Measurements from ENCODE around the gene IFNA6.

IFNA6 gene

DNA sequence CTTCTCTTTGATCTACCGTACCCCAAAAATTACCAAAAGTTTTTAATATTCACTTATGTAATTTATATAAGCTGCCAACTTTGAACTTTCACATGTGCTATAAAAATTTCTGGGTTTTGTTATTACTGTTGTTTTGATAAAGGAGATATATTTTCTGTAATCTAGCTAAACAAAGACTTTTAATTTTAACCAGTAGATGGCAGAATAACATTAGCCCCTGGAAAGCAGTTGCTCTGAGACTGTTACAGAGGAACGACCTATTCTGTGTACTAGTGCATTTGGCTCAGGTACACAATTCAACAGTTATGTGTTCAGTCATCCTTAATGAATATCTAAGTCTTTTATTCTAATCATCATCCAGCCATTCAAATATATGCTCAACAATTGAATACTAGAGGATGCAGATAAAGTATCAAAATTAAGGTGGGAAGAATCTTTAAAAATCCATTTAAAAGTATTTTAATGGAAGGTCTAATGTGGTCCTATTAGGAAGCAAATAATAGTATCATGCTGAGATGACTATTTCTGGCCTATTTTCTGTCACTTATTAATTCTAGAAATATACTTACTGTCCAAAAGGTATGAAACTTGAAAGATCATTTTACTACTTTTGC, 24.1 kb downstream of the IFNA6 start:
- peak; percentile 68 for DNase-seq

- DNase-seq: no peak
Observed at GRCh38 chr9:21324047-21324446, 26.6 kb downstream of the IFNA6 start.

- DNase-seq: no peak
Observed at GRCh38 chr9:21322911-21323461, 27.7 kb downstream of the IFNA6 start.

DNA sequence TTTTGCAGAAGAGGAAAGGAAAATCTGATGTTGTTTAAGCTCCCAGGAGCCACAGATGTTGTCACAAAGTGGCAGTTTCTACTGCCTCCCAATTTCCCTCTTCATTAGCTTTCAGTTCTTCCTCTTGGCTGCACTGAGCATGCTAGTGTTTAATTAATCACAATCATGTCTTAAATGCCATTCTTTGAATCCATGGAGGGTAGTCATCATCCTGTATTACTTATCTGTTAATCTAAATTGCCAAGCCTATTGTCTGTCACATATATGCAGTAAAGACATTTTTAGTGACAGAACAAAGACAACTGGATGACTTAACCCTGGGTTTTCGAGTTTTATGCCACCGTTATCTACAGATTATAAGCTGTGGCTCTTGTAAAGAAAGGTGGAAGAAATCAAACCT, 30.2 kb downstream of the IFNA6 start:
- no peak for DNase-seq

- DNase-seq: peak; percentile 33
Observed at GRCh38 chr9:21317956-21318923, 32.4 kb downstream of the IFNA6 start.

- no peak for DNase-seq
Observed at GRCh38 chr9:21316860-21317259, 33.8 kb downstream of the IFNA6 start.

GRCh38 chr9:21316032-21316842, 34.5 kb downstream of the IFNA6 start:
- DNase-seq: no peak

DNA sequence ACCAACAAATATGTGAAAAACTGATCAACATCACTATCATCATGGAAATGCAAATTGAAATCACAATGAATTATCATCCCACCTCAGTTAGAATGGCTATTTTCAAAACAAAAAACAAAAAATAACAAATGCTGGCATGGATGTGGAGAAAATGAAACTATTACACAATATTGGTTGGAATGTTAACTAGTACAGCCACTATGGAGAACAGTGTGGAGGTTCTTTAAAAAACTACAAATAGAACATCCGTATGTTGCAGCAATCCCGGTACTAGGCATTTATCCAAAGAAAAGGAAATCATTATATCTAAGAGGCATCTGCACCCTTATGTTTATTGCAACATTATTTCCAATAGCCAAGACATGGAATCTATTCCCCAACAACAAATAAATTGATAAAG, 36.5 kb downstream of the IFNA6 start:
- no peak for DNase-seq

GRCh38 chr9:21311889-21312288, 38.8 kb downstream of the IFNA6 start:
- DNase-seq: no peak

DNA sequence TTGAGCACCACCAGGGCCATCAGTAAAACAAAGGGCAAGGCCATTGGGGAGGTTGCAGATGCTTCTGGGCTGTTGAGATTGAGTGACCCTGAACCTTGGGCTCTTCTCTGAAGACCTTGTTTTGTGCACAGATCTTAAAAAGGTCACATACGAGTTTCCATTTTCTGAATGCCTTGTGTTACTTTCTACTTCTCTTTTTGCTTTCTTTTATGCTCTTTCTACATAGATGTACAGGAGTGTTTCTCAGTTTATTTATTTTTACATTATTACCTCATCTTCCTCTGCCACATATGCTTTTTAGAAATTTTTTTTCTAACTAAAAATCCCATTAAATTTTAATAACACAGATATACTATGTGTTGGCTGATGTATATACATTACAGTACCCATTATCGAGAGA, 45.5 kb downstream of the IFNA6 start, which contains the start of gene IFNA5:
Gene IFNA5 (minus strand): TSS at position 101 of the 400 bp plus-strand sequence. CDS start 57 bp downstream, at position 44.
- no peak for DNase-seq
